SK-N-SH (cell line): ENCODE results near the gene CCDC18.

Experiments
- CTCF ChIP-seq: fragments of 200-600 bp; sonication (generic); IDR thresholded peaks from 2 replicates; pipeline ENCODE4 v1.6.1; 2017; ENCODE audit warnings: antibody characterized with exemption, mild to moderate bottlenecking, moderate library complexity
- GABPA ChIP-seq: IDR thresholded peaks from 2 replicates; pipeline ENCODE4 v1.4.0; 2012; ENCODE audit warnings: low read depth, mild to moderate bottlenecking
- MAX ChIP-seq: IDR thresholded peaks from 2 replicates; pipeline ENCODE4 v1.4.0; 2012; ENCODE audit warnings: low read depth
- MXI1 ChIP-seq: IDR thresholded peaks from 2 replicates; pipeline ENCODE4 v1.6.1; 2012; ENCODE audit warnings: mild to moderate bottlenecking, low read depth, low read length, improper control_type of control experiment
- RAD21 ChIP-seq: IDR thresholded peaks from 2 replicates; pipeline ENCODE4 v1.6.1; 2012; ENCODE audit warnings: mild to moderate bottlenecking, low read length
- SMC3 ChIP-seq: IDR thresholded peaks from 2 replicates; pipeline ENCODE4 v1.6.1; 2012; ENCODE audit warnings: low read depth, low read length, improper control_type of control experiment

GRCh38 chr1:93251966-93252365 is 71.4 kb downstream of the CCDC18 start:
- no peak for TF ChIP-seq CTCF
- TF ChIP-seq MXI1 = no peak
- no peak for TF ChIP-seq MAX
- TF ChIP-seq SMC3 = no peak
- no peak for TF ChIP-seq GABPA
- TF ChIP-seq RAD21 = no peak
